ENCODE measurements around the gene UTS2R. TPM values are rescaled to one million over a fixed set of nuclear protein-coding genes. Genes with fewer than 3 reads are reported as not detected.
"Not testable (repeated sequence)": the region's sequence is repeated elsewhere in the genome, so short reads cannot be mapped to it uniquely, and the experiment has no call there.

UTS2R gene
- total RNA-seq, 2 donors from 2014 or later = not detected

DNA sequence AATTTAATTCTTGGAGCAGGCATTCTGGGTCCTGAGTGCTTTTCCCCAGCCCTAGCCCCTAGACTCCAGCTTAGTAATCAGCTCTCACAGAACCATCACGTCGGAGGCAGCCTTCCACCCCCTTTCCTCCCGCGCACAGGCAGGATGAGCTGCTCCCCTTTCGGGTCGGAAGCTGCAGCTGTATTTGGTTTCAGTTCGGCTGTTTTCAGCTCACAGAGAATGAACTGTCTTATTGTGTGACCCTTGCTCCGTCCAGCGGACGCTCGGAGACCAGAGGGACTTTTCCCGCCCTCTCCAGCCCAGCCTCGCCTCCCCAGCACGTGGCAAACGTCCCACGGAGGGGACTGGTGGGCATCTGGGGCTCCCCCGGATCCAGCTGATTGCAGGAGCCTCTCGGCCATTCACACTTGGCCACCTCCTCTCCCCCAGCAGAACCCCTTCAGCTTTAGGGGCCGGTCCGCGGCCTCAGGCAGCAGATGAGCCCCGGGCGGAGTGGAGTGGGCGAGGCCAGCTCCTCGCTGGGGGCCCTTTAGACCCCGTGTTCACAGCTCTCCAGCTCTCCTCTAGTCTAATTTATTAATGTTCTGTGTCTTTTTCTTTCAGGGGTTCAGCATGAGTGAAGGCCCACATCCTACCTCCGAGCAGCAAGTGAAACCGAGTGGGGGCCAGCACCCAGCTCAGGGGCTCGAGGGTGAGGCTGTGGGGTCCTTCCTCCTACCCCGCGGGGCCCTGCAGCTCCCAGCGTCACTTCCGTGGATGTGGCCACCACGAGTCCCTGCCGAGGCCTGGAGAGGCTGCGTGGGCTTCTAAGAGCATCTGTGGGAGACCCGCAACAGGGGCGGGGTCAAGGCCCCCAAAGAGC is 863 bp upstream of the UTS2R start:
- peaks cover 29% of the 10 kb centered on the region for H3K27me3 ChIP-seq (replicated peaks; ENCODE audit: insufficient read depth)
- peaks cover 4% of the 10 kb centered on the region for H3K4me1 ChIP-seq (replicated peaks)
- 49% methylated on average over 38 of the region's 38 CpGs for WGBS
- H3K27ac ChIP-seq = no peak overlapping the region
- H3K36me3 ChIP-seq = no peaks in the 10 kb centered on the region
- no peaks in the 10 kb centered on the region for H3K9me3 ChIP-seq
- TF ChIP-seq POLR2AphosphoS5 (IDR thresholded peaks at IDR 0.05) (no peak), POLR2A (IDR thresholded peaks at IDR 0.05) (no peak)
- TF ChIP-seq, protein P1, sequence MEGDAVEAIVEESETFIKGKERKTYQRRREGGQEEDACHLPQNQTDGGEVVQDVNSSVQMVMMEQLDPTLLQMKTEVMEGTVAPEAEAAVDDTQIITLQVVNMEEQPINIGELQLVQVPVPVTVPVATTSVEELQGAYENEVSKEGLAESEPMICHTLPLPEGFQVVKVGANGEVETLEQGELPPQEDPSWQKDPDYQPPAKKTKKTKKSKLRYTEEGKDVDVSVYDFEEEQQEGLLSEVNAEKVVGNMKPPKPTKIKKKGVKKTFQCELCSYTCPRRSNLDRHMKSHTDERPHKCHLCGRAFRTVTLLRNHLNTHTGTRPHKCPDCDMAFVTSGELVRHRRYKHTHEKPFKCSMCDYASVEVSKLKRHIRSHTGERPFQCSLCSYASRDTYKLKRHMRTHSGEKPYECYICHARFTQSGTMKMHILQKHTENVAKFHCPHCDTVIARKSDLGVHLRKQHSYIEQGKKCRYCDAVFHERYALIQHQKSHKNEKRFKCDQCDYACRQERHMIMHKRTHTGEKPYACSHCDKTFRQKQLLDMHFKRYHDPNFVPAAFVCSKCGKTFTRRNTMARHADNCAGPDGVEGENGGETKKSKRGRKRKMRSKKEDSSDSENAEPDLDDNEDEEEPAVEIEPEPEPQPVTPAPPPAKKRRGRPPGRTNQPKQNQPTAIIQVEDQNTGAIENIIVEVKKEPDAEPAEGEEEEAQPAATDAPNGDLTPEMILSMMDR (IDR thresholded peaks at IDR 0.05) = no peak
- intact Hi-C loops (cut with DNase I) = no loop called here
- no peak overlapping the region for H3K4me3 ChIP-seq
- DNase-seq (ENCODE audit: low spot score) = no peak

DNA sequence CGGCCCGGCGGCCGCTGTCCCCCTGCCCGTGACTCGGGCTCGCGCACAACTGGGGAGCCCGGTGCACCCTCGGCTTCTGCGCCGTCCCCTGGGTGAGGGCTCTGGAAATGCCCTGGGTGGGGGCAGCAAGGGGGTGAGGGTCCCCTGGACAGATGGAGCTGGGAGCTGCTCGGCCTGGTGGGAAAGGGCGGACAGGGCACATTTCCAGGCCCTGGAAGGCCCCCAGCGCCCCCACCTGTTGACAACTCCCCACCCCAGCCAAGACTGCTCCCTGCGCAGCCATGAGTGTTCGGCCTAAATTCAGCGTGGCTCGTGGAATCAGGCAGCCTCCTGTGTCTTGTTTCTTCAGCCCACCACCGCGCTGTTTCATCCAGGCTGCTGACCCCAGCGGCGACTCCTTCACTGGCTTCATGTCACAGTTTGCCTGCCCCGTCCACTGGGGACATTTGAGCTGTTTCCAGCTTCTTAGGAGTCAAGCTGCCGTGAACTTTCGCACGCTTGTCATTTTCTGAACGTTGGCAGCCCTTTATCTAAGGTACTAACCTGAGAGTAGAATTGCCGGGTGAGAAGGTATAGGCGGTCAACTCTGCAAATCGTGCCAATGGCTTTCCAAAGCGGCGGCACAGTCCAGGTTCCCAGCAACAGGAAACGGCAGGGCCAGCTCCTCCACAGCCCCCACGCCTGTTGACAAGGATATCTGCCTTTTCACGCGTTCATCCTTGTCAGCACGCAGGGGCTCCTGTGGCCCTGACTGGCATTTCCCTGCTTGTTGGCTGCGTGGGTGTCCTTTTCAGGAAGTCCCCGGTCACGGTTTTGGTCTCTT is 895 bp downstream of the UTS2R start:
- no peak overlapping the region for H3K4me3 ChIP-seq
- H3K4me1 ChIP-seq (replicated peaks) = peaks cover 4% of the 10 kb centered on the region
- intact Hi-C loops (cut with DNase I) = no loop called here
- H3K27me3 ChIP-seq (replicated peaks; ENCODE audit: insufficient read depth) = peaks cover 37% of the 10 kb centered on the region
- no peak for DNase-seq (ENCODE audit: low spot score)
- no peaks in the 10 kb centered on the region for H3K9me3 ChIP-seq
- 61% methylated on average over 41 of the region's 41 CpGs for WGBS
- H3K36me3 ChIP-seq = no peaks in the 10 kb centered on the region
- H3K27ac ChIP-seq = no peak overlapping the region
- TF ChIP-seq, protein P1 (IDR thresholded peaks at IDR 0.05) = no peak
- TF ChIP-seq POLR2AphosphoS5 (IDR thresholded peaks at IDR 0.05) (no peak), POLR2A (IDR thresholded peaks at IDR 0.05) (no peak)

DNA sequence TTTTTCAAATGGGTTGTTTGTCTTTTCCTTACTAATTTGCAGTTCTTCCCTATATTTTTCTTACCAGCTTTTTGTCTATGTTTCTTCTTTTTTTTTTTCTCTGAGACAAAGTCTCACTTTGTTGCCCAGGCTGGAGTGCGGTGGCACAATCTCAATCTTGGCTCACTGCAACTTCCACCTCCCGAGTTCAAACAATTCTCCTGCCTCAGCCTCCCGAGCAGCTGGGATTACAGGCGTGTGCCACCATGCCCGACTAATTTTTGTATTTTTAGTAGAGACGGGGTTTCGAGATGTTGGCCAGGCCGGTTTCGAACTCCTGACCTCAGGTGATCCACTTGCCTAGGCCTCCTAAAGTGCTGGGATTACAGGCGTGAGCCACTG is 1.5 kb downstream of the UTS2R start:
- H3K9me3 ChIP-seq; H3K4me3 ChIP-seq; intact Hi-C loops (cut with DNase I); H3K36me3 ChIP-seq; H3K4me1 ChIP-seq (replicated peaks); H3K27ac ChIP-seq; DNase-seq (ENCODE audit: low spot score): not testable (repeated sequence)
- WGBS = 92% methylated on average over 10 of the region's 10 CpGs
- H3K27me3 ChIP-seq (replicated peaks; ENCODE audit: insufficient read depth) = peaks cover 39% of the 10 kb centered on the region

DNA sequence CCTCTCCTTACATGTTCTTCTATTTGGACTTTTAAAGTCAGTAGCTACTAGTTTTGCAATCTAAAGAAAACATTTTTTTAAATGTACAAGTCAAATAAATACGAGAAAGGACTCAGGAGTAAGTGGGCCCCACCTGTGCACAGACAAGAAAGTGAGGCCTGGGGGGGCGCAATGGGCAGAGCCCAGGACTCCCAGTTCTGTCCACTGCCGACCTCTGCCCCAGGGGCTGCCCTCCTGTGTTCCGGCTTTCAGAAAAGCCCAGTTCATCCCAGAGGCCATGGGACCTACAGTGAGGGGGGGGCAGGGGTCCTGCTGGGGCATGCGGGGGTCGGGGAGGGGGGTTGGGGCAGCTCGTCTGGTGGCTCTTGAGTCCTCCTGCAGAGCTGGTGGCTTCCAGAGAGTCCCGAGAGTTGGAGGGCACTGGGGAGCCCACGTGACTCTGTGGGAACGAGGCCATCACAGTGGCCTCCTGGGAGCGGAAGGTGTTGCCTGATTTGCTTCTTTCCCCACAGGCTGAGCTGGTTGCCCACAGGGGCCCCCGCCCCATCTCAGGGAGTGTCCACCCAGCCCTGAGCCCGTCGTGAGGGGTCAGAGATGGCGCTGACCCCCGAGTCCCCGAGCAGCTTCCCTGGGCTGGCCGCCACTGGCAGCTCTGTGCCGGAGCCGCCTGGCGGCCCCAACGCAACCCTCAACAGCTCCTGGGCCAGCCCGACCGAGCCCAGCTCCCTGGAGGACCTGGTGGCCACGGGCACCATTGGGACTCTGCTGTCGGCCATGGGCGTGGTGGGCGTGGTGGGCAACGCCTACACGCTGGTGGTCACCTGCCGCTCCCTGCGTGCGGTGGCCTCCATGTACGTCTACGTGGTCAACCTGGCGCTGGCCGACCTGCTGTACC is 2.4 kb downstream of the UTS2R start:
- TF ChIP-seq, protein P1 (IDR thresholded peaks at IDR 0.05) = no peak
- TF ChIP-seq POLR2AphosphoS5 (IDR thresholded peaks at IDR 0.05) (no peak), POLR2A (IDR thresholded peaks at IDR 0.05) (no peak)
- H3K4me3 ChIP-seq = no peak overlapping the region
- peaks cover 44% of the 10 kb centered on the region for H3K27me3 ChIP-seq (replicated peaks; ENCODE audit: insufficient read depth)
- no peaks in the 10 kb centered on the region for H3K36me3 ChIP-seq
- no peaks in the 10 kb centered on the region for H3K9me3 ChIP-seq
- intact Hi-C loops (cut with DNase I) = no loop called here
- H3K4me1 ChIP-seq (replicated peaks) = peaks cover 4% of the 10 kb centered on the region
- no peak overlapping the region for H3K27ac ChIP-seq
- WGBS = 87% methylated on average over 35 of the region's 37 CpGs
- DNase-seq (ENCODE audit: low spot score) = no peak
